GM12801 (cell line): ENCODE data around the gene MKLN1.

Experiments
- CTCF ChIP-seq: IDR thresholded peaks from one replicate; pipeline ENCODE4 v1.5.1; 2011; ENCODE audit warnings: control low read depth; ENCODE audit not compliant: insufficient read length; ENCODE audit errors: extremely low read depth

The MKLN1 gene

GRCh38 chr7:131341690-131342089 lies 14.0 kb downstream of the MKLN1 start:
- no peak for TF ChIP-seq CTCF

GRCh38 chr7:131342864-131343442 lies 15.3 kb downstream of the MKLN1 start:
- TF ChIP-seq CTCF: no peak

GRCh38 chr7:131346885-131347592 lies 19.4 kb downstream of the MKLN1 start:
- no peak for TF ChIP-seq CTCF

GRCh38 chr7:131352032-131352431 lies 24.4 kb downstream of the MKLN1 start:
- TF ChIP-seq CTCF: no peak

GRCh38 chr7:131354390-131354789 lies 26.7 kb downstream of the MKLN1 start:
- TF ChIP-seq CTCF: no peak

GRCh38 chr7:131355917-131356777 lies 28.5 kb downstream of the MKLN1 start:
- no peak for TF ChIP-seq CTCF

- no peak for TF ChIP-seq CTCF
These were observed 29.7 kb downstream of the MKLN1 start for GRCh38 chr7:131357282-131357880.
